Dedifferentiated amniotic fluid mesenchymal stem cell (primary cell): Measurements from ENCODE around the gene TTC9.

ENCODE experiments used
- DNase-seq: peaks from one replicate; pipeline ENCODE4 v3.0.0-alpha.2; 2016; ENCODE audit errors: extremely low spot score

The TTC9 gene

DNA sequence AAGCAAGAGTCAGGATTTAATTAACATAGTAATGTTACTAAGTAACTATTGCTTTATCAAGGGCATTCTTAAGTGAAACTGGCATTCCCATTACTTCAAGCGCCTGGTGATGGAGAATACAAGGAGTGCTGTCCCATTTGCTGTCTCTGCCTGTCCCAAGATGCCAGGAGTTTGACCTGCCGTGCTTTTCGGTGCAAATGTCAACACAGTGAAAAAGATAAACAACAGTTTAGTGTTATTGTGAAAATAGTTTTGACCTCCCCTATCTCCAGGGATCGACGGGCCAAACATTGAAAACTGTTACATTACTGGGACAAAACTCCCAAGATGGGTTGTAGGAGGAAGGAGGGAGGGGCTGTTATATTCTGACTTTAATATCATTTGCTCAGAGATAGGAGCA is 74.8 kb downstream of the TTC9 start:
- DNase-seq = no peak

DNA sequence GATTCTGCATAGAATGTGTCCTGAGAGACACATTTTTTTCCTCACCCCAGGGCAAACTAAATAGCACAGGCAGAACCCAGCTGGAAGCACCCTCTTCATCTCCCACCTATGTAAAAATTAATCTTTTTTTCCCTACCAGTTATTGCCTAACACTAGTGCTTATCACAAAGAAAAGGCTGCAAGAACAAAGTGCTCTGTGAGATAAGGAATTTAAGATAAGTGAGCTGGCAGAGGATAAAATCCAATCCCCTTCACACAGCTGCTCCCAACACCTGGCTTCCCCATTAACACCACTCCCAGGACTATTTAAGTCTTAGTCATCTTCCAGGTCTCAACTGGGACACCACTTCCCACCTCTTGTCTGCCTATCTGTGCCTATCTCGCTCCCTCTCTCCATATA is 75.2 kb downstream of the TTC9 start:
- no peak for DNase-seq

DNA sequence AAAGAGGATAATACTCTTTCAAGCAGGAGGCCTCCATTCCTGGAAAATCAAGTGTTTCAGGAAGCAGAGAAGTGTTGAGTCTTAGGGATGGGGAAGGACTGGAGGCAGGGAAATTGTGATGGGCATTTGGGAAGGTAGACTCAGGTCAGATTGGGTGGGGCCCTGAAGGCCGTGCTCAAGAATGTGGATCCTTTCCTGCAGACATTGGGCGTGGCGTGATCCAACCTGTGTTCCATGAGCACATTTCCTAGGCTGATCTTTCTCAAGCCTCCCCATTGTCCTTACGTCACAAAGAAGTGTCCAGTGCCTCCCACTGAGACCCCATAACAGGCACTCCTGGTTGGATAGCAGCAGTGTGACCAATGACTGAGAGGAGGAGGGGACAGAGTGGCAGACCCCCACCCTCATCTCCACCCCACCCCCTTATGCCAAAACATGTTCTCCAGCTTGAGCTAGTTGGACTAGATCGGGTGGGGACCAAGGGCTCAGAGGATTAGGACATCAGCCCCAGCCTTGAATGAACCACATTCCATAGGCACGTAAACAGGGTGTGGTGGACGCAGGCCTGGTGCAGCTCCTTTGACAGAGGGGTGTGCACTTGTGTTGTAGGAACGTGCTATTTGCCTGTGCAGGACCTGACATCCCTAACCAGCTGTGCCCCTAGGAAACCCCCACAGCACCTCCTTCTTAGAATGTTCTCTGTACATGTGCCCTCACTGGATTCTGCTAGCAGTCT is 76.8 kb downstream of the TTC9 start:
- DNase-seq = no peak

DNA sequence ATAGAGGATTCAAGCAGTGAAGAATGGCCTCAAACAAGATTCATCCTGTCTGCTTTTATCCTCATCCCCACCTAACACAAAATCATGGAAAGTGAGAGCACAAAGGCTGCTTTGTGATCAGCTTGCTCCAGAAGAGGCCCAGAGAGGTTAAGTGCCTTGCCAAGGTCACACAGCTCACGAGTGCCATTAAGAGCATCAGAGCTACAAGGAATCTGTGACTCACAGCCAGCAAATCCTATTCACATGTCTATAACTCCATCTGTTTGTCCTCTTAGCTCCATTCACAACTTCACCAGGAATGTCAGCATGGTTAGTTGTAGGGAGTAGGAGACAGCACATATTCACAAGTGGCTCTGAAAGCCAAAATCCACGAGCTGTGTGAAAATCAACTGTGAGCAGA is 79.8 kb downstream of the TTC9 start:
- DNase-seq = no peak

DNA sequence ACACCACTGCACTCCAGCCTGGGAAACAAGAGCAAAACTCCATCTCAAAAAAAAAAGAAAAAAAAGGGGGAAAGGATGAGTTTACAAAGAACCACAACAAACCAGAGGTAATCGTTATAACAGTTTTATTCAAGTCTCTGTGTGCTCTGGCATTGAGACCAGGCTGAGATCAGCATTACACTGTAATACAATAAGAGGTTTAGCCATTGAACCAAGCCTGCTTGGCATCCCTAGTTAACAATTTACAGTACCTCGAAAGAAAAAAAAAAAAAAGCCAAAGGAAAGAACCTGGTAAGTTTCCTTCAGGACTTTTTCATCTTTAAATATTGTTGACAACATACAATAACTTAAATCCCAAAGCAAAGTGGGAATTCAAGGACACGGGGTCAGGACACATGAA is 80.7 kb downstream of the TTC9 start:
- no peak for DNase-seq

DNA sequence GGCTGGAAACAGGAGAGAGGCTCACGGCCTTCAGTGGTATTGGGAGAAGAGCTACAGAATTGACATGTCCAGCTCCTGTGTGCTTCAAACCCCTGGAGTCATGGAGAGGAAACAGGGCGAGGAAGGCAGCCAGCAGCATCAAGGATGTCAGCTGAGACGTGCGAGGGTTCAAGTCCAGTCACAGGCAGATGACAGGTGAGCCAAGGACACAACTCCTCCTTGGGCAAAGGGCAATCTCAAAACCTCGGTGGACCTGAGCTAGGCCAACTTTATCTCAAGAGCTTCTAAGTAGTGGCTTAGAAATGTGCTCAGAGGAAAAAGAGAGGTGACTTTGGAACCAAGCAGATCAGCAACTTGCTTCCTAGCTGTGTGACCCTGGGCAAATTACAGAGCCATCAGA is 81.6 kb downstream of the TTC9 start:
- DNase-seq = no peak

DNA sequence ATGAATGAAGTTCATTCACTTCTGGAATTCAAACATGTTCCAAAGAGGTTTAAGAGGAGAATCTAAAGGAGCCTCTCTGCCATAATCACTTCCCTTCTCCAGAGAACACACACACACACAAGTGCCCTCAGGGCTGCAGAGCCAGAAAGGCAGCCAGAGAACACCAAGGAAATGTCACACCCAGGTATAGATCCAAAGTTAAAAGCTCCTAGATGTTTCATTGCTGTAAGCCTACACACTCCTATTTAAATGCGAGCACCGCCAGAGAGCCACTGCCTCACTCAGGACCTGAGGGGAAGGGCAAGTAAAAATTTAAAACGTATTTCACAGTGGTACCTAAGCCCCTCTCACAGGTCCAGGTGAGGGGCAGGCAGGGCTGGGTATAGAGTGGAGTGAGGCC is 82.4 kb downstream of the TTC9 start:
- DNase-seq = no peak

DNA sequence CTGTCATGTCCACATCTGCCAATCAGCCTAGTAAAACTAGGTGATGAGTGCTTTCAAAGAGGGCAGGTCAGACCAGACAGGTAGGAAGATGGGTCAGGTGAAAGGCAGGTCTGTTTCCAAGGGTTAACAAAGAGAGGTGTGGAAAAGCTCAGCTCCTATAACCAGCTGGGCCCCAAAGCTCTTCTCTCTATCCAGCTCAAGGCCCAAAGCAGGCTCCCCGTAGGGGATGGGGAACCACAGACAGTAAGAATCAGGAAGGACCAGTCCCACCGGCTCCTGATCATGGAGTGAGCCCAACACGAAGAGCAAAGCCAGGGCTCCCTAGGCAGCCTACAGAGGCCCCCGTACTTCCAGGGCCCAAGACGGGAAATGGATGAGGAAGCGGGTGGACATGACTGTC is 83.2 kb downstream of the TTC9 start:
- no peak for DNase-seq
